ENCODE measurements around the gene NCSTN. TPM values are rescaled to one million over a fixed set of nuclear protein-coding genes. Genes with fewer than 3 reads are reported as not detected.

Gene NCSTN
- total and polyA plus RNA-seq, 10 of the 15 experiments (the other 5 are each of a cell fraction or from before 2014, with no cell fraction given) = 33.3 to 88.2 (median 60.4) TPM

DNA sequence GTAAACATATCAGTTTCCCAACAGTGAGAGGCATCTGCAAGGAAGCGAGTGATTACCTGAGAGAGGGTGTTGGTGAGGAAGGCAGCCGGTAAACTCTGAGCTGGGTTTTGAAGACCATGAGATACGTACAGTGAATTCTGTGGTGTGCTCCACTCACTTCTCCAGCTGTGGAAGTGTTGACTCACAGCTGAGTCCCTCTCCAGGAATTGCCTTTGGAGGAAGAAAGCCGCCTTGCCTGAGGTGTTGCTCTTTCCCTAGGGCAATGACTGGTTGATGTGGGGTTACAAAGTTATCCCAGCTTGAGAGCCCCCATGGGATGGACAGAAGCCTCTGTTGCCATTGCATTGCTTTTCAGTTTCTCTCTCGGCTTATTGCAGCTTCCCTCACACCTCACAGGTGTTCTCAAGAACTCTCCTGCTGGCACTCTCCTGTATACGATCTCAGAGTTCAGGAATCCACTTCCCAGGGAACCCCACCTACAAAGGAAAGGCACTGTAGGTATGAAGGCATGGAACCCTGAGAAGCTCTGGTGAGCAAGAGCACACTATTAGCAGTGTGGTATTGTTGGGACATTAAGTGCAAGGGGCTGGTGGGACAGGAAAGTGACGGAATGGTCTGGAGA is 34.5 kb downstream of the NCSTN start:
- Histone ChIP-seq H3K27ac (ENCODE audit: control insufficient read depth, insufficient read depth) (no peak overlapping the region), H3K9me3 (replicated peaks; ENCODE audit: control insufficient read depth, insufficient read depth, low read length) (no peaks in the 10 kb centered on the region), H4K20me1 (ENCODE audit: control insufficient read depth, insufficient read depth) (no peaks in the 10 kb centered on the region), H3K4me2 (ENCODE audit: control insufficient read depth, insufficient read depth) (no peak overlapping the region), H3K9ac (ENCODE audit: control insufficient read depth, insufficient read depth, low read length) (no peak overlapping the region), H3K4me3 (no peak overlapping the region), H3K4me1 (ENCODE audit: control insufficient read depth, insufficient read depth, low read length) (peaks cover 15% of the 10 kb centered on the region), H3K27me3 (replicated peaks in 1 of 2; ENCODE audit: control insufficient read depth in 2 of 2, insufficient read depth in 2 of 2, low read length in 1 of 2) (no peaks in the 10 kb centered on the region), H3K36me3 (ENCODE audit: control insufficient read depth in 2 of 2, insufficient read depth in 2 of 2, low read length in 1 of 2) (no peaks in the 10 kb centered on the region), H2AFZ (ENCODE audit: control insufficient read depth, low read depth, low read length) (no peak overlapping the region), H3K79me2 (ENCODE audit: control insufficient read depth, insufficient read depth, low read length) (no peaks in the 10 kb centered on the region)
- ChIA-PET CTCF (interaction anchor here (0.7 to 7.8 kb wide), 43 partner anchors 8 to 332 kb away, joined by 3 to 131 read pairs (median 8); partner anchors contain the start of genes CASQ1, IGSF8, NHLH1 and PEX19), SMC1A (ENCODE audit: uncharacterized antibody, unreplicated experiment) (interaction anchor here (0.6 to 5.0 kb wide), 21 partner anchors 9 to 297 kb away, joined by 3 to 44 read pairs (median 6); partner anchors contain the start of genes CASQ1 and KCNJ9), POLR2A (no interaction called here), RAD21 (ENCODE audit: unreplicated experiment) (interaction anchor here (0.8 to 3.7 kb wide), 14 partner anchors 9 to 300 kb away, joined by 3 to 43 read pairs (median 5); partner anchors contain the start of gene PEX19)
- in situ Hi-C loops (cut with MboI) = loop anchor here (5.0 kb wide), 1 partner anchor 280 kb away; the partner anchor contains the start of gene IGSF8
- FAIRE-seq (no peak), ATAC-seq (no peak), DNase-seq (ENCODE audit: low read depth, low spot score) (no peak)
- intact Hi-C loops (cut with micrococcal nuclease; ENCODE audit: unreplicated experiment) = no loop called here
- WGBS (ENCODE audit: insufficient coverage, insufficient replicate concordance, low lambda C conversion rate, missing lambda C conversion rate) = 51% methylated on average over 7 of the region's 7 CpGs
- no TSS peak for BruUV-seq (replicated peaks)
- TF ChIP-seq POLR2AphosphoS5 (IDR thresholded peaks at IDR 0.05; ENCODE audit: low read length) = no peak
- TF ChIP-seq, protein P1, sequence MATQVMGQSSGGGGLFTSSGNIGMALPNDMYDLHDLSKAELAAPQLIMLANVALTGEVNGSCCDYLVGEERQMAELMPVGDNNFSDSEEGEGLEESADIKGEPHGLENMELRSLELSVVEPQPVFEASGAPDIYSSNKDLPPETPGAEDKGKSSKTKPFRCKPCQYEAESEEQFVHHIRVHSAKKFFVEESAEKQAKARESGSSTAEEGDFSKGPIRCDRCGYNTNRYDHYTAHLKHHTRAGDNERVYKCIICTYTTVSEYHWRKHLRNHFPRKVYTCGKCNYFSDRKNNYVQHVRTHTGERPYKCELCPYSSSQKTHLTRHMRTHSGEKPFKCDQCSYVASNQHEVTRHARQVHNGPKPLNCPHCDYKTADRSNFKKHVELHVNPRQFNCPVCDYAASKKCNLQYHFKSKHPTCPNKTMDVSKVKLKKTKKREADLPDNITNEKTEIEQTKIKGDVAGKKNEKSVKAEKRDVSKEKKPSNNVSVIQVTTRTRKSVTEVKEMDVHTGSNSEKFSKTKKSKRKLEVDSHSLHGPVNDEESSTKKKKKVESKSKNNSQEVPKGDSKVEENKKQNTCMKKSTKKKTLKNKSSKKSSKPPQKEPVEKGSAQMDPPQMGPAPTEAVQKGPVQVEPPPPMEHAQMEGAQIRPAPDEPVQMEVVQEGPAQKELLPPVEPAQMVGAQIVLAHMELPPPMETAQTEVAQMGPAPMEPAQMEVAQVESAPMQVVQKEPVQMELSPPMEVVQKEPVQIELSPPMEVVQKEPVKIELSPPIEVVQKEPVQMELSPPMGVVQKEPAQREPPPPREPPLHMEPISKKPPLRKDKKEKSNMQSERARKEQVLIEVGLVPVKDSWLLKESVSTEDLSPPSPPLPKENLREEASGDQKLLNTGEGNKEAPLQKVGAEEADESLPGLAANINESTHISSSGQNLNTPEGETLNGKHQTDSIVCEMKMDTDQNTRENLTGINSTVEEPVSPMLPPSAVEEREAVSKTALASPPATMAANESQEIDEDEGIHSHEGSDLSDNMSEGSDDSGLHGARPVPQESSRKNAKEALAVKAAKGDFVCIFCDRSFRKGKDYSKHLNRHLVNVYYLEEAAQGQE (IDR thresholded peaks at IDR 0.05; ENCODE audit: low read depth, low read length) = no peak
- no peak for TF ChIP-seq FOS (IDR thresholded peaks at IDR 0.05; ENCODE audit: borderline replicate concordance, extremely low read depth, insufficient read length)
- no peak for TF ChIP-seq POU2F2 (IDR thresholded peaks at IDR 0.05; ENCODE audit: borderline replicate concordance, low read depth, low read length)
- no peak for TF ChIP-seq CEBPB (IDR thresholded peaks at IDR 0.05; ENCODE audit: borderline replicate concordance in 1 of 2, low read depth in 2 of 2, low read length in 2 of 2)
- no peak for TF ChIP-seq SMC3 (IDR thresholded peaks at IDR 0.05; ENCODE audit: borderline replicate concordance, low read length)
- no peak for TF ChIP-seq ZNF274 (IDR thresholded peaks at IDR 0.05; ENCODE audit: insufficient read depth, insufficient read length)
- no peak for TF ChIP-seq FOXM1 (IDR thresholded peaks at IDR 0.05; ENCODE audit: low read depth, low read length)
- TF ChIP-seq CBX5 (IDR thresholded peaks at IDR 0.05; ENCODE audit: low read depth) = no peak
- TF ChIP-seq, protein P2, sequence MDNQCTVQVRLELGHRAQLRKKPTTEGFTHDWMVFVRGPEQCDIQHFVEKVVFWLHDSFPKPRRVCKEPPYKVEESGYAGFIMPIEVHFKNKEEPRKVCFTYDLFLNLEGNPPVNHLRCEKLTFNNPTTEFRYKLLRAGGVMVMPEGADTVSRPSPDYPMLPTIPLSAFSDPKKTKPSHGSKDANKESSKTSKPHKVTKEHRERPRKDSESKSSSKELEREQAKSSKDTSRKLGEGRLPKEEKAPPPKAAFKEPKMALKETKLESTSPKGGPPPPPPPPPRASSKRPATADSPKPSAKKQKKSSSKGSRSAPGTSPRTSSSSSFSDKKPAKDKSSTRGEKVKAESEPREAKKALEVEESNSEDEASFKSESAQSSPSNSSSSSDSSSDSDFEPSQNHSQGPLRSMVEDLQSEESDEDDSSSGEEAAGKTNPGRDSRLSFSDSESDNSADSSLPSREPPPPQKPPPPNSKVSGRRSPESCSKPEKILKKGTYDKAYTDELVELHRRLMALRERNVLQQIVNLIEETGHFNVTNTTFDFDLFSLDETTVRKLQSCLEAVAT (IDR thresholded peaks at IDR 0.05) = no peak
- TF ChIP-seq, protein P3, sequence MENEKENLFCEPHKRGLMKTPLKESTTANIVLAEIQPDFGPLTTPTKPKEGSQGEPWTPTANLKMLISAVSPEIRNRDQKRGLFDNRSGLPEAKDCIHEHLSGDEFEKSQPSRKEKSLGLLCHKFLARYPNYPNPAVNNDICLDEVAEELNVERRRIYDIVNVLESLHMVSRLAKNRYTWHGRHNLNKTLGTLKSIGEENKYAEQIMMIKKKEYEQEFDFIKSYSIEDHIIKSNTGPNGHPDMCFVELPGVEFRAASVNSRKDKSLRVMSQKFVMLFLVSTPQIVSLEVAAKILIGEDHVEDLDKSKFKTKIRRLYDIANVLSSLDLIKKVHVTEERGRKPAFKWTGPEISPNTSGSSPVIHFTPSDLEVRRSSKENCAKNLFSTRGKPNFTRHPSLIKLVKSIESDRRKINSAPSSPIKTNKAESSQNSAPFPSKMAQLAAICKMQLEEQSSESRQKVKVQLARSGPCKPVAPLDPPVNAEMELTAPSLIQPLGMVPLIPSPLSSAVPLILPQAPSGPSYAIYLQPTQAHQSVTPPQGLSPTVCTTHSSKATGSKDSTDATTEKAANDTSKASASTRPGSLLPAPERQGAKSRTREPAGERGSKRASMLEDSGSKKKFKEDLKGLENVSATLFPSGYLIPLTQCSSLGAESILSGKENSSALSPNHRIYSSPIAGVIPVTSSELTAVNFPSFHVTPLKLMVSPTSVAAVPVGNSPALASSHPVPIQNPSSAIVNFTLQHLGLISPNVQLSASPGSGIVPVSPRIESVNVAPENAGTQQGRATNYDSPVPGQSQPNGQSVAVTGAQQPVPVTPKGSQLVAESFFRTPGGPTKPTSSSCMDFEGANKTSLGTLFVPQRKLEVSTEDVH (IDR thresholded peaks at IDR 0.05; ENCODE audit: low read depth, partially characterized antibody) = no peak
- no peak for TF ChIP-seq ATF7 (IDR thresholded peaks at IDR 0.05; ENCODE audit: low read depth)
- no peak for TF ChIP-seq EP300 (IDR thresholded peaks at IDR 0.05; ENCODE audit: borderline replicate concordance in 1 of 2, control insufficient read depth in 1 of 2, low read depth in 2 of 2, low read length in 2 of 2)
- TF ChIP-seq MEF2A (IDR thresholded peaks at IDR 0.05; ENCODE audit: insufficient read depth, low read depth, low read length) = no peak
- no peak for TF ChIP-seq SPI1 (IDR thresholded peaks at IDR 0.05; ENCODE audit: borderline replicate concordance, insufficient read depth, low read depth, low read length)
- TF ChIP-seq HDAC2 (IDR thresholded peaks at IDR 0.05) = no peak

Measured in GM12878 (cell line).